Smooth muscle cell (in vitro differentiated cells): ENCODE results near the gene GTF2A1. TPM values are rescaled to one million over a fixed set of nuclear protein-coding genes. Genes with fewer than 3 reads are reported as not detected.

Experiments used
- DNase-seq: peaks from one replicate; lab custom pipeline; 2025; ENCODE audit not compliant: unreplicated experiment; lab: John Stamatoyannopoulos, UW
- H2AFZ ChIP-seq: fragments of 200-600 bp; sonication (generic); 2 replicates; pipeline ENCODE4 v1.6.0; 2016; ENCODE audit warnings: antibody characterized with exemption, low read depth, mild to moderate bottlenecking
- H3F3A ChIP-seq: fragments of 200-600 bp; sonication (generic); 2 replicates; pipeline ENCODE4 v1.6.0; 2017; ENCODE audit warnings: antibody characterized with exemption, low read depth
- H3K27ac ChIP-seq: fragments of 200-600 bp; sonication (generic); 2 replicates; pipeline ENCODE4 v1.5.1; 2016; ENCODE audit warnings: low read depth, mild to moderate bottlenecking
- H3K27me3 ChIP-seq: fragments of 200-600 bp; sonication (generic); 2 replicates; pipeline ENCODE4 v1.6.1; 2016; ENCODE audit warnings: low read depth, mild to moderate bottlenecking
- H3K36me3 ChIP-seq: fragments of 200-600 bp; sonication (generic); 2 replicates; pipeline ENCODE4 v1.5.1; 2016; ENCODE audit warnings: low read depth
- H3K4me1 ChIP-seq: fragments of 200-600 bp; sonication (generic); 2 replicates; pipeline ENCODE4 v1.5.1; 2016; ENCODE audit warnings: low read depth
- H3K4me2 ChIP-seq: fragments of 200-600 bp; sonication (generic); 2 replicates; pipeline ENCODE4 v1.6.0; 2016; ENCODE audit warnings: mild to moderate bottlenecking
- H3K4me3 ChIP-seq: fragments of 200-600 bp; sonication (generic); 2 replicates; pipeline ENCODE4 v1.5.1; 2016; ENCODE audit warnings: mild to moderate bottlenecking
- H3K79me2 ChIP-seq: fragments of 200-600 bp; sonication (generic); 2 replicates; pipeline ENCODE4 v1.6.0; 2016; ENCODE audit warnings: low read depth, mild to moderate bottlenecking
- H3K9ac ChIP-seq: fragments of 200-600 bp; sonication (generic); 2 replicates; pipeline ENCODE4 v1.6.0; 2016; ENCODE audit warnings: low read depth
- H3K9me3 ChIP-seq: fragments of 200-600 bp; sonication (generic); replicated peaks from 2 replicates; pipeline ENCODE4 v1.5.1; 2016; ENCODE audit warnings: low read depth
- H4K20me1 ChIP-seq: fragments of 200-600 bp; sonication (generic); 2 replicates; pipeline ENCODE4 v1.6.0; 2016; ENCODE audit warnings: low read depth
- WGBS: methylation state at CpG from one replicate; pipeline ENCODE4 v1.1.7; 2016; ENCODE audit warnings: low lambda C conversion rate; 5-methylcytosine and 5-hydroxymethylcytosine counted together
- polyA plus RNA-seq: library from polyadenylated mRNA; unstranded; fragments of >200 nt; fragmentation: Nextera tagmentation; extraction: Ambion mirVana; gene quantifications from 2 replicates; pipeline ENCODE4 v1.2.1, GENCODE V29; 2016
- total RNA-seq: library from RNA; depleted of rRNA; stranded (reverse); fragments of >200 nt; gene quantifications from 2 replicates; pipeline ENCODE4 v1.2.3, GENCODE V29; 2014
- TF ChIP-seq, protein P1 (sequence below): fragments of 200-600 bp; sonication (generic); IDR thresholded peaks from 2 replicates; pipeline ENCODE4 v1.5.1; 2017; ENCODE audit warnings: borderline replicate concordance, mild to moderate bottlenecking, antibody characterized with exemption; ENCODE audit not compliant: insufficient read depth, poor library complexity, severe bottlenecking

The GTF2A1 gene
- total and polyA plus RNA-seq, 2 experiments from 2014 or later = 4.7 to 39.4 TPM

GRCh38 chr14:81161088-81161487 lies 59.7 kb downstream of the GTF2A1 start:
- Histone ChIP-seq H3K4me2 (no peak overlapping the region), H3F3A (no peaks in the 10 kb centered on the region), H3K36me3 (no peaks in the 10 kb centered on the region), H3K27me3 (no peaks in the 10 kb centered on the region), H3K27ac (no peak overlapping the region), H2AFZ (no peak overlapping the region), H3K9me3 (no peaks in the 10 kb centered on the region), H3K79me2 (no peaks in the 10 kb centered on the region), H3K4me3 (no peak overlapping the region), H4K20me1 (no peaks in the 10 kb centered on the region), H3K4me1 (no peaks in the 10 kb centered on the region), H3K9ac (no peak overlapping the region)
- 93% methylated on average over 7 of the region's 7 CpGs for WGBS
- TF ChIP-seq, protein P1, sequence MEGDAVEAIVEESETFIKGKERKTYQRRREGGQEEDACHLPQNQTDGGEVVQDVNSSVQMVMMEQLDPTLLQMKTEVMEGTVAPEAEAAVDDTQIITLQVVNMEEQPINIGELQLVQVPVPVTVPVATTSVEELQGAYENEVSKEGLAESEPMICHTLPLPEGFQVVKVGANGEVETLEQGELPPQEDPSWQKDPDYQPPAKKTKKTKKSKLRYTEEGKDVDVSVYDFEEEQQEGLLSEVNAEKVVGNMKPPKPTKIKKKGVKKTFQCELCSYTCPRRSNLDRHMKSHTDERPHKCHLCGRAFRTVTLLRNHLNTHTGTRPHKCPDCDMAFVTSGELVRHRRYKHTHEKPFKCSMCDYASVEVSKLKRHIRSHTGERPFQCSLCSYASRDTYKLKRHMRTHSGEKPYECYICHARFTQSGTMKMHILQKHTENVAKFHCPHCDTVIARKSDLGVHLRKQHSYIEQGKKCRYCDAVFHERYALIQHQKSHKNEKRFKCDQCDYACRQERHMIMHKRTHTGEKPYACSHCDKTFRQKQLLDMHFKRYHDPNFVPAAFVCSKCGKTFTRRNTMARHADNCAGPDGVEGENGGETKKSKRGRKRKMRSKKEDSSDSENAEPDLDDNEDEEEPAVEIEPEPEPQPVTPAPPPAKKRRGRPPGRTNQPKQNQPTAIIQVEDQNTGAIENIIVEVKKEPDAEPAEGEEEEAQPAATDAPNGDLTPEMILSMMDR = no peak
- DNase-seq = no peak

GRCh38 chr14:81157431-81157830 lies 63.3 kb downstream of the GTF2A1 start:
- H3K36me3 ChIP-seq = no peaks in the 10 kb centered on the region
- 84% methylated on average over 1 of the region's 1 CpG for WGBS
- no peaks in the 10 kb centered on the region for H3K27me3 ChIP-seq
- DNase-seq = no peak
- no peak overlapping the region for H3K27ac ChIP-seq
- H3F3A ChIP-seq = no peaks in the 10 kb centered on the region
- TF ChIP-seq, protein P1 = no peak
- no peaks in the 10 kb centered on the region for H3K79me2 ChIP-seq
- H3K9ac ChIP-seq = no peak overlapping the region
- no peak overlapping the region for H3K4me3 ChIP-seq
- H3K4me1 ChIP-seq = no peaks in the 10 kb centered on the region
- no peaks in the 10 kb centered on the region for H4K20me1 ChIP-seq
- H3K4me2 ChIP-seq = no peak overlapping the region
- H3K9me3 ChIP-seq = no peaks in the 10 kb centered on the region
- no peak overlapping the region for H2AFZ ChIP-seq

- TF ChIP-seq, protein P1 = no peak
- WGBS = 67% methylated on average over 1 of the region's 1 CpG
- Histone ChIP-seq H3K4me3 (no peak overlapping the region), H3K27ac (no peak overlapping the region), H3K4me2 (no peak overlapping the region), H3K9me3 (no peaks in the 10 kb centered on the region), H4K20me1 (no peaks in the 10 kb centered on the region), H3K4me1 (no peaks in the 10 kb centered on the region), H3F3A (no peaks in the 10 kb centered on the region), H3K27me3 (no peaks in the 10 kb centered on the region), H3K36me3 (no peaks in the 10 kb centered on the region), H3K79me2 (no peaks in the 10 kb centered on the region), H2AFZ (no peak overlapping the region), H3K9ac (no peak overlapping the region)
- no peak for DNase-seq
Observed at GRCh38 chr14:81153187-81153586, 67.6 kb downstream of the GTF2A1 start.

DNA sequence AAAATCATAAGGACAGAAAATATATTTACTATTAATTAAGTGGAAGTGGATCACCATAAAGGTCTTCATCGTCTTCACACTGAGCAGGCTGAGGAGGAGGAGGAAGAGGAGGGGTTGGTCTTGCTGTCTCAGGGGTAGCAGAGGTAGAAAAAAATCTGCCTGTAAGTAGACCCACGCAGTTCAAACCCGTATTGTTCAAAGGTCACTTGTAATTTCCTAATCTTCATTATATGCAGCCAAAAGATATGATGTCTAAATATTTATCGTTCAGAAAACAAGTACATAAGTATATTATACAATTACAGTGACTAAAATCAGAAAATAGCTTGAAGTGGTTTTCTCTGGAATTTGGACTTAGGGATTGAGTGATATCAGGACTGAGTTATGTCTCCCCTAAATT lies 72.1 kb downstream of the GTF2A1 start:
- no peak overlapping the region for H3K9ac ChIP-seq
- no peaks in the 10 kb centered on the region for H3K36me3 ChIP-seq
- no peak overlapping the region for H3K4me3 ChIP-seq
- no peaks in the 10 kb centered on the region for H4K20me1 ChIP-seq
- no peaks in the 10 kb centered on the region for H3K27me3 ChIP-seq
- H3F3A ChIP-seq = no peaks in the 10 kb centered on the region
- TF ChIP-seq, protein P1 = no peak
- no peak overlapping the region for H3K4me2 ChIP-seq
- H2AFZ ChIP-seq = no peak overlapping the region
- H3K4me1 ChIP-seq = no peaks in the 10 kb centered on the region
- 86% methylated on average over 4 of the region's 4 CpGs for WGBS
- H3K79me2 ChIP-seq = no peaks in the 10 kb centered on the region
- no peak for DNase-seq
- no peaks in the 10 kb centered on the region for H3K9me3 ChIP-seq
- no peak overlapping the region for H3K27ac ChIP-seq
